ENCODE results near the gene DDX51.

Gene DDX51

GRCh38 chr12:132143336-132144071, 615 bp downstream of the DDX51 start:
- DNase-seq (ENCODE audit: low read depth in 1 of 2, low spot score in 1 of 2) = no peak
- peak overlapping the region; percentile 51 for H3K27ac ChIP-seq (replicated peaks)
- peak overlapping the region; percentile 100 for H3K4me3 ChIP-seq (replicated peaks; ENCODE audit: insufficient read depth, low read length)
- TF ChIP-seq REST (IDR thresholded peaks at IDR 0.05; ENCODE audit: insufficient replicate concordance, low read depth) (peak; percentile 8), GABPA (IDR thresholded peaks at IDR 0.05; ENCODE audit: low read depth) (no peak)
- no peaks in the 10 kb centered on the region for H3K27me3 ChIP-seq (ENCODE audit: insufficient read depth, poor library complexity, severe bottlenecking)

GRCh38 chr12:132142679-132143335, 1.3 kb downstream of the DDX51 start:
- no peak for DNase-seq (ENCODE audit: low read depth in 1 of 2, low spot score in 1 of 2)
- no peaks in the 10 kb centered on the region for H3K27me3 ChIP-seq (ENCODE audit: insufficient read depth, poor library complexity, severe bottlenecking)
- peak overlapping the region; percentile 51 for H3K27ac ChIP-seq (replicated peaks)
- TF ChIP-seq REST (IDR thresholded peaks at IDR 0.05; ENCODE audit: insufficient replicate concordance, low read depth) (no peak), GABPA (IDR thresholded peaks at IDR 0.05; ENCODE audit: low read depth) (no peak), CTCF (IDR thresholded peaks at IDR 0.05; ENCODE audit: insufficient read depth, low read length) (no peak), POLR2AphosphoS5 (IDR thresholded peaks at IDR 0.05; ENCODE audit: low read depth) (no peak), SPI1 (IDR thresholded peaks at IDR 0.05; ENCODE audit: borderline replicate concordance, low read depth) (no peak)
- peak overlapping the region; percentile 100 for H3K4me3 ChIP-seq (replicated peaks; ENCODE audit: insufficient read depth, low read length)

- no peaks in the 10 kb centered on the region for H3K27me3 ChIP-seq (ENCODE audit: insufficient read depth, poor library complexity, severe bottlenecking)
- no peak overlapping the region for H3K27ac ChIP-seq (replicated peaks)
- no peak overlapping the region for H3K4me3 ChIP-seq (replicated peaks; ENCODE audit: insufficient read depth, low read length)
- no peak for DNase-seq (ENCODE audit: low read depth in 1 of 2, low spot score in 1 of 2)
- TF ChIP-seq POLR2AphosphoS5 (IDR thresholded peaks at IDR 0.05; ENCODE audit: low read depth) (no peak), GABPA (IDR thresholded peaks at IDR 0.05; ENCODE audit: low read depth) (no peak), CTCF (IDR thresholded peaks at IDR 0.05; ENCODE audit: insufficient read depth, low read length) (no peak), REST (IDR thresholded peaks at IDR 0.05; ENCODE audit: insufficient replicate concordance, low read depth) (no peak), SPI1 (IDR thresholded peaks at IDR 0.05; ENCODE audit: borderline replicate concordance, low read depth) (no peak)
Measured at GRCh38 chr12:132141976-132142678, 2.0 kb downstream of the DDX51 start.
